Amygdala (tissue), 56 donors: ENCODE results near the gene ABHD6.
A peak's percentile ranks its signal among the peaks of the same experiment; 100 is the strongest.
"Not testable (repeated sequence)": the region's sequence is repeated elsewhere in the genome, so short reads cannot be mapped to it uniquely, and the experiment has no call there.

ENCODE experiments used
- DNase-seq, 56 donors: peaks; one replicate each; lab custom pipeline; 2025; lab: John Stamatoyannopoulos, UW

Gene ABHD6

GRCh38 chr3:58241306-58242044 is 3.9 kb downstream of the ABHD6 start:
- no peak for DNase-seq

- no peak for DNase-seq
These were observed 4.7 kb downstream of the ABHD6 start for GRCh38 chr3:58242340-58242739.

DNA sequence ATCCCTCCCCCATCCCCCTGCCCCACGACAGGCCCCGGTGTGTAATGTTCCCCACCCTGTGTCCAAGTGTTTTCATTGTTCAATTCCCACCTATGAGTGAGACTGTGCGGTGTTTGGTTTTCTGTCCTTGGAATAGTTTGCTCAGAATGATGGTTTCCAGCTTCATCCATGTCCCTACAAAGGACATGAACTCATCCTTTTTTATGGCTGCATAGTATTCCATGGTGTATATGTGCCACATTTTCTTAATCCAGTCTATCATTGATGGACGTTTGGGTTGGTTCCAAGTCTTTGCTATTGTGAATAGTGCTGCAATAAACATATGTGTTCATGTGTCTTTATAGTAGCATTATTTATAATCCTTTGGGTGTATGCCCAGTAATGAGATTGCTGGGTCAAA is 5.3 kb downstream of the ABHD6 start:
- DNase-seq = not testable (repeated sequence)

- no peak for DNase-seq
These were observed 6.5 kb downstream of the ABHD6 start for GRCh38 chr3:58243976-58244585.

DNA sequence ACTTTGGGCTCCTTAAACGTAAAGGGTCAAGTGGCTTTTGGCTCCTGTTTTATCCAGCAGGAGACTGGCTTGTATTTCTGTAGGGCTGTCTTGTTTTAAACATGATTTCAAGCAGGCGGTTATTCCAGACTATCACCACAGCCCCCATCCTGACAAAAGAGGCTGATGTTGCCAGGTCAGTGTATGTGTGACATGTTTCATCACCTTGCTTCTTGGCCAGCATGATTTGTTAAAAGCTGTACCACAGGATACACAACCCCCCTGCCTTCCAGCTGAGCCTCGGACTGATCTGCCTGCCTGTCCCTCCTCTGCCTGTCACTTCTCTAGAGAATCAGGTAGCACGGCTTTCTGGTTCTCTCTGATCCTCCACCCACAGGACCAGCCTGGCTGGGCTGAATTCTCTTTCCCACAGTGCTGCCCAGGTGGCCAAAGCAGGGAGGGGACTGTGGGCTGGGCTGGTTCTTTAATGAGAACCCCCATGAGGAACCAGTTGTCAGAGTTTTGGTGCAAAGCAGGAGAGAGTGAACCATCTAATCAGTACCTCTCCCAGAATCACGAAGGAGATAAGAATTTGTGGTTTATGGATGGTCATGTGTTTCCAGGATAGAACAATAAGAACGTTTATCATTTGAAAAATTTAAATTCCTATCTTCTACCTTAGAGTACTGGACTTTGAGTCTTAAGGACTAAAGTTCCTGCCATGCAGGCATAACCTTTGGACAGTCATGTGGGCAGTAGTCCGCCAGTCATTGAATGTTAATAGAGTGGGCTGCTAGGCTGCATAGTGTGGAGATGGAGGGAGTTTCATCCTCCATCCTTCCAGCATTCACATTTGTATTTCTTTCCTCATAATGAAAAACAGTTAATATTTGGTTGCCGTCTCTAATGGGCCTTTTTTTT is 8.8 kb downstream of the ABHD6 start:
- DNase-seq = no peak

DNA sequence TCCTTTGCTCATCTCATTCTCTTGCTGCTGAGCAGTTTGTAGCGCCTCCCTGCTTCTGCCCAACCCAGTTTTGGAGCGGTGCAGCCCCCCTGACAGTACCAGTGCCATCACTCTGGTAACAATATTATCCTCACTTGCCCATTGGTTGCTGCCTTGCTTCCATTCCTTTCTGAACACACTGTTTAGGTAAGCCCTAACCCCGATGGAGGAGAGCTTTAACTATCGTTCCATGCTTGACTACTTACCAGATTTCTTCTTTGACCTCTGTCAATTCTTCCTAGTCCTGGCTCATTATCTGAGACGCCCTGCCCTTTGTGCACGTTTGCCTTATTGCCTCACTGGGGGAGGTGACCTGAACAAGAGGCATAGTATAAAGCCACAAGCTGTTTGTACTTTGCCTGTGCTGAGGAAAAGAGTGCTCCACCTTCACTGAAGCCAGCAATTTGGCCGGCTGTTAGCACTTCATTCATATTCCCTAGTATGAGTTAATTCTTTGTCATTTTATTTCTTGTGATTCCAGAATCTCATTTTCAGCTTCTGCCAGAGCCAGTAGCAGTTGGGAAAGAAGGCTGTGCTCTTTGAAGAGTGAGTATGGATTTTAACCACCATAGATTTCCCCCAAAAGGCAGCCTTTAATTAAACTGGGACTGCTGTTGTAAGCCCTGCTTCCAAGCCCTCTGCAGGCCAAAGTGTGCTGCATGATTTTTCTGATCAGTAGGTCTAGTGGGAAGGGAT is 11.9 kb downstream of the ABHD6 start:
- no peak for DNase-seq

- DNase-seq = no peak
These were observed 12.6 kb downstream of the ABHD6 start for GRCh38 chr3:58250093-58250707.

DNA sequence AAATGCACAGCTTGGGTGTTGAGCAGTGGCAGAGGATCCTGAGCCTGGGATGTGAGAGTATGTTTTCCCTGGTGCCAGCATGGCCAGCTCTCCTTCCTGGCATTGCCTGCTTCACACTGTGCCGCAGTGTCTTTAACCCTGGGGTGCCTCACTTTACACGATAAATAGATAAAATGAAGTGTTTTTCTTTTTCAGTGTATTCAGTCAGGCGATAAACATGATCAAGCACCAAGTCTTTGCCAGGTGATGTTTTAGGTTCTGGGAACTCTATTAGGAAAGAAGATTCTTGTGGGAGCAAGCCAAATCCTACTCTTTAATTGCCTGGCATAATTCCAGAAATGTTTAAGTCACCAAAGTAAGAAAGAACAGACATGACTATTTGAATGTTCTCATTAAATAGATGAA is 14.0 kb downstream of the ABHD6 start:
- no peak for DNase-seq

GRCh38 chr3:58254144-58254543 is 16.6 kb downstream of the ABHD6 start:
- no peak for DNase-seq

GRCh38 chr3:58256061-58256460 is 18.5 kb downstream of the ABHD6 start:
- DNase-seq = no peak

DNA sequence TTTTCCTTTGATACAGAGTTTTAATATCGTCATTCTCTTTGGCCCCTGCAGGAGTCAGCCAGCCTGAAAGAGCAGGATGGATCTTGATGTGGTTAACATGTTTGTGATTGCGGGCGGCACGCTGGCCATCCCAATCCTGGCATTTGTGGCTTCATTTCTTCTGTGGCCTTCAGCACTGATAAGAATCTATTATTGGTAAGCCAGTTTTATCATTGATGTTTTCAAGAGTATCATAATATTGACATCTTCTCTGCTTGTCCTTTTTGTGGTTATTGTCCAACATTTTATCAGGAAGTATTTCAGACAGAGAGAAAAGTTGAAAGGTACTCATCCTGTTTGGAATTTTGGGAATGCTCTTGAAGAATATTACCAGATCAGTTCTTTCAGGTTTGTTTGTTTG is 18.9 kb downstream of the ABHD6 start:
- DNase-seq = no peak

DNA sequence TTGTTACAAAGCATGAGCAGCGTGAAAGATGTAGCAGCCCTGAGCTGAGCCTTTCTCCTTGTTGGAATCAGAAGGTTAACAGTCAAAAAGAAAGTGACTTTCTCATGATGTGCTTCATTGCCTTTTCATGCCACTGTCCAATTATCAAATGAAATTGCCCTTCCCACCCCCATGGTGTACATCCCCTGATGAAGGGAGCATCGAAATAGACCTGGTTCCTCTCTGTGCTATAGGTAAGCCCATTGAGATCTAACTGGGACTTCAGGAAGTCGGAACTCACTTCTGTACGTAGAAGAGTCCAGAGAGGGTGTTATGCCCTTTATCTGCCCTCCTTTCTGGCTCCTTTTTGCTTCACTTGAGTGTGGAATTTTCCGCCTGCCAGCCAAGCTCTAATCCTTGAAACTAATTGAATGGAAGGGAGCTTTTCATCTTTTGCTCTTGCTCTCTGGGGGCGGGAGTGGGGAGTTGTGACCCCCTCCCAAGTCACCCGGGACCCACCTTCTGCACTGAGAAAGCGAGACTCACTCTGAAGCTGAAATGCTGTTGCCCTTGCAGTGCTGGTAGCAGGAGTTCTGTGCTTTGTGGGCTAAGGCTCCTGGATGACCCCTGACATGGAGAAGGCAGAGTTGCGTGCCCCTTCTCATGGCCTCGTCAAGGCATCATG is 20.9 kb downstream of the ABHD6 start:
- DNase-seq = no peak

- peak in 18 of 56 donors; percentile 8 to 66 (median 42) for DNase-seq
These were observed 22.7 kb downstream of the ABHD6 start for GRCh38 chr3:58260261-58260731.

DNA sequence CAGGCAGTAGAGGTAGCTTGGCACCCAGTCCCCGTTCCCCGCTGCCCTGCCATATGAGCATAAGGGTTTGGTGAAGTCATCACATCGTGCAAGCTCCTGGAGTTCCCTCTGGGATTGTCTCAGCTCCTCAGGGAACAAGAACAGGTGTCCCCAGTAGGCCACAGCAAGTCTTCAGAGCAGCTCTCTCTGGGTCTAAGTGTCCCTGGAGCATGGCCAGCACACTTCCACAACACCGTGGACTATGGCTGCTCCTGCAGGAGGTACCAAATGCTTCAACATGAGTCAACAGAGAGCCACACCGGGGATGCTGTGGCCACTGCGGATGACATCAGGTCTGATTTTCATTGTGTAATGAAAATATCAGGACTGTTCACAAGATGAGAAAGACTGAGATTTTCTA is 23.1 kb downstream of the ABHD6 start:
- DNase-seq = peak in 3 of 56 donors; percentile 17 to 61 (median 54)

- DNase-seq = no peak
These were observed 24.5 kb downstream of the ABHD6 start for GRCh38 chr3:58261954-58262666.

- DNase-seq = peak in 2 of 56 donors; percentile 4 to 45
These were observed 29.0 kb downstream of the ABHD6 start for GRCh38 chr3:58266577-58266976.

DNA sequence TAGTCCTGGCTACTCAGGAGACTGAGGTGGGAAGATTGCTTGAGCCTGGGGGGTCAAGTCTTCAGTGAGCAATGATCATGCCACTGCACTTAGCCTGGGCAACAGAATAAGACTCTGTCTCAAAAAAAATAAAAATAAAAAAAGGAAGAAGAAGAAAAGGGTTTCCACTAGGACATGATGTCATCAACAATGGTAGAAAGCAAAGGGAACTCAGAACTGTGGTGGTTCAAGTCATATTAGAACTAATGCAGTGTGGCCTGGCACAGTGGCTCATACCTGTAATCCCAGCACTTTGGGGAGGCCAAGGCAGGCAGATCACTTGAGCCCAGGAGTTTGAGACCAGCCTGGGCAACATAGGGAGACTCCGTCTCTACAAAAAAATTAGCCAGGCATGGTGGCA is 30.0 kb downstream of the ABHD6 start:
- DNase-seq = not testable (repeated sequence)

- no peak for DNase-seq
These were observed 31.8 kb downstream of the ABHD6 start for GRCh38 chr3:58269356-58269755.

GRCh38 chr3:58270485-58270884 is 32.9 kb downstream of the ABHD6 start:
- no peak for DNase-seq
